Measurements from ENCODE around the gene VAC14.

VAC14 gene

GRCh38 chr16:70760221-70760620 lies 40.7 kb downstream of the VAC14 start:
- DNase-seq (ENCODE audit: low spot score): no peak

DNA sequence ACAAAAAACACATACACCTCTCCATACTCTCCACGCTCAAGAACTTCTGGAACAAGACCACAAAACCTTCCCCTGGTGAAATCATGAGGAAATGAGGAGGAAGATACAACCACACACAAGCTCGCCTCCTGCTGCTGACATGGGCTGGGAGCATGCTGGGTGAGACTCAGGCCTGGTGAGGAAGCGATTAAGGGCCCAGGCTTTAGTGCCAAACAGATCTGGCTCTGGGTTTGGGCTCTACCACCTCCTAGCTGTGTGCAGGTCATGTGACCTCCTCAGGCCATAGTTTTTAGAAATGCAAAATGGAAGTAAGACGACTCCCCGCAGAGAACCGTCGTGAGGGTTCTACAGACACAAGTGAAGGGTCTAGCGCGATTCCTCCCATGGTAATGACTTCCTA lies 41.3 kb downstream of the VAC14 start:
- DNase-seq (ENCODE audit: low spot score): no peak

DNA sequence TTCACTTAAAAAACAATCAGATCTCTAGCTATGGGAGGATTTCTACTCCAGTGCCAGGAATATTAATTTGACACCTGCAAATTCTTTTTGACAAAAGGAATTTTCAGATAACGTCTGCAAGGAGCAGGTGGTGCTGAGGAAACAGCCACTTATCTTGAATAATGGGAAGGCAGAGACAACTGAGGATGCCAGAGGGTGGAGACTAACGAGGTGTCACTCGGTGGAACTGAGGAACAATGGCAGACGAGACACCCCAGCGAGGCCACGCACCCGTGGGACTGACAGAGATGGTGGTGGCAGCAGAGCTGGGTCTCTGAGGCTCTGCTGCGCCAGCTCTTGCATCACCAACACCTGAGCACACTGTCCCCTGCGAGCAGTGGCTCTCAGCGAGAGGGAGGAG lies 42.2 kb downstream of the VAC14 start:
- no peak for DNase-seq (ENCODE audit: low spot score)

DNA sequence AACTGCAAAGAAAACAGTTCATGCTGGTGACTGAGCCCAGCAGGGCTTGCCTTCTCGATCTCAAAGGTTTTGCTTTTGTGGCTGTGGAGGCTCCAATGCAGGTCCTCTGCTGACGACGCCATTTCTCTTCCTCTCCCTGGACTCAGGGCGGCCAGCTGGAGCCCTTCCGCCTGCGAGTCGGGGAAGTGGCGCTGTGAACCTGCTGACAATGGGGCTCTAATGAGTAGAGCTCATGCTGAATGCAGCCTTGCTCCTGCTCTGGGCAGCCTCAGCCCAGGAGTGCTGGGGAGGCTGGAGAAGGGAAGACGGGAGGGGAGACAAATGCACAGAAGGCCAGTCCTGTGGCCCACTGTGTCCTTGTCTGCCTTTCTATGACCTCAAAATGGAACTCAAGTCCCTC lies 43.8 kb downstream of the VAC14 start:
- DNase-seq (ENCODE audit: low spot score): no peak

DNA sequence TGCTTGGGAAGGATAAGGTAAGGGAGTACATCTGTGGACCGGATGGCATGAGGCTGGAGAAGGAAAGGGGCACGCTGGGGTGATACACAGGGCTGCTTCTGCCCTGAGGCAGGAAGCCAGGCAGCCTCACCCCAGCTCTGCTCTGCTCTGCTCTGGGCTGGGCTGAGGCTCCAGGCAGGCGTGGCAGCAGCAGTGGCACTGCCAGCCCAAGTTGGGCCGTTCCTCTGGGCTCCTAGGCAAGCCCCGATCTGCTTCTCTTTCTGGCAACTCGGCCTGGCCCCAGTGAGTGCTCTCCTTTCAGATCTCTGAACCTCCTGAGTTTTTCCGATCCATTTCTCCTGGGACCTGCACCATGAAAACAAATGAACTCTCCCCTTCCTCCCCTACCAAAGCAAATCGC lies 44.9 kb downstream of the VAC14 start:
- DNase-seq (ENCODE audit: low spot score): no peak

GRCh38 chr16:70754851-70755600 lies 45.9 kb downstream of the VAC14 start:
- DNase-seq (ENCODE audit: low spot score): no peak

- no peak for DNase-seq (ENCODE audit: low spot score)
Measured at GRCh38 chr16:70754371-70754770, 46.6 kb downstream of the VAC14 start.

GRCh38 chr16:70753694-70754325 lies 47.1 kb downstream of the VAC14 start:
- DNase-seq (ENCODE audit: low spot score): no peak

DNA sequence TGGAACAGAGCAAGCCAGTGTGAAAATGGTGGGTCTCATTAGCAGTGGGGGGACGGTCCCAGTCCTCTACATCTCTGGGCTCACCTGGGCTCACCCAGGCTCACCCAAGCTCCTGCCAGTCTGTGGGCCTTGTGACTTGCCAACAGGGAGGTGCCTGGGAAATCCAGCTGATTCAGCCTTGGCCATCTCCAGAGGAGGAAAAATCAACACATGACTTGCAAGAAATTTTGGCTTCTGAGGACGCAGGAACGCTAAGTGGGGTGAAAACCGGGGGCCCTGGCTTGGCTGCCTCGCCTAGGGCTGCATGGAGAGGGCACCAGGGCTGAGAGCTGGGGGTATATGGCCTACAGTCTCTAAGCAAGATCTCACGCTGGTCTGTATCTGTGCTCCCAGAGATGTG lies 47.7 kb downstream of the VAC14 start:
- no peak for DNase-seq (ENCODE audit: low spot score)

DNA sequence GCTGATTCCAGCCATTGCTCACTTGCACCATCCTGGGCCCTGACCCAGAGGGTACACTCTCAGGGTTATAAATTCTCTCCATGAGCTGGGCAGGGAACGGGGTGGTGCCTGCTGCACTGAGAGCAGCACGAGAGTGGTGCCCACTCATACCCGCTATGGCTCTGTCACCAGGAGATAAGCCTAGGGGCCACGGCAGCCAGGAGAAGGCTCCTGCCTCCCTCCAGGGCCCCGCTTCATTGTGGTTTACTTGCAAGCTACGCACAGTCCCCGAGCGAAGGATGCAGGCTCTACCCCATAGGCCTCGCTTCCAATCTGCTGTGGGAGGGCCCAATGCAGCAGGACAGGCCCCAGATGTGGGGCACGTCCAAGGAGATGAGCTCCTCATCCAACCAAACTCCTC lies 48.5 kb downstream of the VAC14 start:
- DNase-seq (ENCODE audit: low spot score): no peak

DNA sequence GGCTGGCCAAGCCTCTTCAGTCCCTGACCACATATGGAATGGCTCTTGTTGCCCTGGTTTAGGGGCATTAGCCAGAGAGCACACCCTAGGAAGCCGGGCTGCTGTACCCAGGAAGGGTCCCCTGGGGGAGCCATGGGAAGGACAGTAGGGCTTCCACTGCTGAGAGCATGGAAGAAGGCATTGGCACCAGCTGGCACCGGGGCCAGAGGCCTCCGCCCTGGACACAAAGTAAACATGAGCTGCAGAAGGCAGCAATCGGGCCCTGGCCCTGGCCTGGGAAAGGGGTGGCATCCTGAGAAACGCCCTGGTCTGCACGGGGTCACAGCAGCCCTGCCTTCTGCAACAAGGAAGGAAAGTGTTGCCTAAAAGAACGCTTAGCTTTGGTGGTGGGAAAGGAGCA lies 49.4 kb downstream of the VAC14 start:
- no peak for DNase-seq (ENCODE audit: low spot score)

- no peak for DNase-seq (ENCODE audit: low spot score)
Measured at GRCh38 chr16:70750893-70751467, 50.0 kb downstream of the VAC14 start.

DNA sequence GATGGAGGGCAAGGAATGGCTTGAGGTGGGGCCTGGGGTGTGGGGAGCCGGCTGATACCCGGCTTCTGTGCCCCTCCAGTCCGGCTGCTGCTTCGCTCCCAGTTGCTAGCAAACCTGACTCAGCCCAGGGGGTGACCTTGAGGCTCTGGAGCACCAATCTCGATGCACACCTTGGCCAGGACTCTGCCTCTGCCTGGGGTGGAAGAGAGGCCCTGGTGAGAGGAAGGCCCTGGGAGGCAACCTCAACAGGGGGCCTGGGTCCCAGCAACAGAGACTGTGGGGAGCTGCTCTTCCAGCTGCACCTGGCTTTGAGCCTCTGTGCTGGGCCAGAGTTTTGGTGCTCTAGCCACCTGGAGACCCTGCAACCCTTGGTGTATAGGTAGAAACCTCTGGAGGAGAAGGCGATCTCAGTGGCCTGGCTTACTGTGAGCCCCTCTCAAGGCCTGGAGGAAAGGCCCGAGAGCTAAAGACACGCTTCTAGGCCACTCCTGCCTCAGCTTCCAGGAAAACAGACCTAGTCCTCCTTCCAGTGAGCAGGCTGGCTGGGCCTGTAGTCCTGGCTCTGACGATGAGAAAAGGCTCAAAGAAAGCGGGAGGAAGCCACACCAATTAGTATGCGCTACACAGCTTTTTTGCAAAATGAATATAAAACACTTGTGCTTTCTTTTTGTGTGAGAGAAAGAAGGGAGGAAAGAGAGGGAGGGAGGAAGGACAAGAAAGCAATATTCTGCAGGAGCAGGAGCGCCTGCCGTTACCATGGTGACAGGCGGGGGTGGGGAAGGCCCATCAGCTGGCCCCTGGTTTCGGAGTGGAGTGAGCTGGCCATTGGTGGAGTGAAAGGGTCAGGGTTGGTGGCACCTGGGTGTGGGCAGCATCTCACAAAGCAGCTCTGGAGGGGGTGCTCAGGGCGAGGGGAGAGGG lies 51.0 kb downstream of the VAC14 start:
- no peak for DNase-seq (ENCODE audit: low spot score)

- DNase-seq (ENCODE audit: low spot score): no peak
Measured at GRCh38 chr16:70749006-70749678, 51.8 kb downstream of the VAC14 start.

DNA sequence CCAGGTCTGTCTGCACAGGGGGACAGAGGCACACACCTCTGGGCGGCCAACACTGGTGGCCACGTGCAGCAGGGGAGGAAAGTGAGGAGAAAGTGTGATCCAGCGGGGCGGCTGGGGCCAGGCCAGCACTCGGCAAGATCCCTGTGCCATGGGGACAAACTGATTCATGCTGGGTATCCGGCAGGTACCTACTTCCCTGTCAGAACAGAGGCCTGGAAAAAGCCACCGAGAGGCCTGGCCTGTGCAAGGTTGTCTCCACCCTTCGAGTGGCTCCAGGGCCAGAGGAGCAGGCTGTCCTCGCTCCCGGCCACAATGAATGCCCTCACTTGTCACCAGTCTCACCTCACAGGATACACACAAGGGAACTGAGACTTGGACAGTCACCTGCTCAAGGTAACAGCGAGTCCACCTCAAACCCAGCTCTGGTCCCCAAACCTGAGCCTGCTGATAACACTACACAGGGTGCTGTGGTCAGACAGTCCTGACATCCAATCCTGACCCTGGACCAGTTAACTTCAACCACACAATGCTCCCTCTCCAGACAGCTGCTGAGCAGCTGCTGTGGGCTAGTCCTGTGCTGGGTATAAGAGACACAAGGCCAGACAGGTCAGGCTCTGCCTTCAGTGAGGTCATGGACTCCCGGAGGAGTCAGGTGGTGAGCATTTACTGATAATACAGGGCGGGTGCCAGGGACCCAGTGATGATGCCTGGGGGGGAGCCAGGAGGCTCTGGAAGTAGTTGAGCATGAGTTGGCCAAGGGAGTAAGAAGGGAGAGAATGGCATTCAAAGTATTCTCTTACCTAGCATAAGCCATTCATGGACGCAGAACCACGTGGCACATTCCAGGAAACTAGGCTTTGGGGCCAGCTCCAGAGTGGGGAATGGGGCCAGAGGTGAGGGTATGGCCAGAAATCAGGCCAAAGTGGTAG lies 53.0 kb downstream of the VAC14 start:
- DNase-seq (ENCODE audit: low spot score): no peak

GRCh38 chr16:70746708-70747424 lies 54.1 kb downstream of the VAC14 start:
- DNase-seq (ENCODE audit: low spot score): no peak

GRCh38 chr16:70746040-70746707 lies 54.8 kb downstream of the VAC14 start:
- DNase-seq (ENCODE audit: low spot score): no peak

- no peak for DNase-seq (ENCODE audit: low spot score)
Measured at GRCh38 chr16:70745536-70746025, 55.4 kb downstream of the VAC14 start.

GRCh38 chr16:70744366-70744765 lies 56.6 kb downstream of the VAC14 start:
- DNase-seq (ENCODE audit: low spot score): no peak
